ENCODE data around the gene GPATCH1.

GPATCH1 gene

GRCh38 chr19:33102893-33103292 is 21.9 kb downstream of the GPATCH1 start:
- Histone ChIP-seq H3K9ac (ENCODE audit: low read length) (no peak overlapping the region), H3F3A (ENCODE audit: insufficient read depth, low read length) (no peaks in the 10 kb centered on the region), H3K9me3 (ENCODE audit: low read length) (no peaks in the 10 kb centered on the region), H3K36me3 (ENCODE audit: insufficient read depth, low read length) (peaks cover 64% of the 10 kb centered on the region), H3K4me1 (ENCODE audit: insufficient read depth, low read length, severe bottlenecking) (no peaks in the 10 kb centered on the region), H3K9me2 (ENCODE audit: low read depth, low read length) (no peaks in the 10 kb centered on the region), H3K27ac (ENCODE audit: low read depth, low read length, poor library complexity, severe bottlenecking) (no peak overlapping the region), H3K79me2 (ENCODE audit: insufficient read depth, low read length) (no peaks in the 10 kb centered on the region), H4K20me1 (ENCODE audit: insufficient read depth, low read length) (no peaks in the 10 kb centered on the region), H3K4me2 (ENCODE audit: low read length) (no peak overlapping the region), H3K27me3 (ENCODE audit: insufficient read depth, low read length) (no peaks in the 10 kb centered on the region), H2AFZ (ENCODE audit: low read length) (no peak overlapping the region), H3K4me3 (ENCODE audit: low read depth, low read length, poor library complexity, severe bottlenecking) (no peak overlapping the region)
- TF ChIP-seq CTCF (IDR thresholded peaks at IDR 0.05; ENCODE audit: low read length) (no peak), EZH2 (IDR thresholded peaks at IDR 0.05; ENCODE audit: borderline replicate concordance, low read length) (no peak)

- H3K9me3 ChIP-seq (ENCODE audit: low read length) = no peaks in the 10 kb centered on the region
- peaks cover 68% of the 10 kb centered on the region for H3K36me3 ChIP-seq (ENCODE audit: insufficient read depth, low read length)
- H3K27ac ChIP-seq (ENCODE audit: low read depth, low read length, poor library complexity, severe bottlenecking) = no peak overlapping the region
- no peak overlapping the region for H3K4me3 ChIP-seq (ENCODE audit: low read depth, low read length, poor library complexity, severe bottlenecking)
- no peaks in the 10 kb centered on the region for H3K79me2 ChIP-seq (ENCODE audit: insufficient read depth, low read length)
- H2AFZ ChIP-seq (ENCODE audit: low read length) = no peak overlapping the region
- no peak for TF ChIP-seq CTCF (IDR thresholded peaks at IDR 0.05; ENCODE audit: low read length)
- TF ChIP-seq EZH2 (IDR thresholded peaks at IDR 0.05; ENCODE audit: borderline replicate concordance, low read length) = no peak
- no peak overlapping the region for H3K4me2 ChIP-seq (ENCODE audit: low read length)
- H3K4me1 ChIP-seq (ENCODE audit: insufficient read depth, low read length, severe bottlenecking) = no peaks in the 10 kb centered on the region
- H3K9me2 ChIP-seq (ENCODE audit: low read depth, low read length) = no peaks in the 10 kb centered on the region
- no peaks in the 10 kb centered on the region for H3K27me3 ChIP-seq (ENCODE audit: insufficient read depth, low read length)
- no peak overlapping the region for H3K9ac ChIP-seq (ENCODE audit: low read length)
- no peaks in the 10 kb centered on the region for H4K20me1 ChIP-seq (ENCODE audit: insufficient read depth, low read length)
- no peaks in the 10 kb centered on the region for H3F3A ChIP-seq (ENCODE audit: insufficient read depth, low read length)
These were observed 27.2 kb downstream of the GPATCH1 start for GRCh38 chr19:33108161-33108560.

GRCh38 chr19:33110137-33110910 is 29.3 kb downstream of the GPATCH1 start:
- Histone ChIP-seq H3K4me2 (ENCODE audit: low read length) (no peak overlapping the region), H3K27ac (ENCODE audit: low read depth, low read length, poor library complexity, severe bottlenecking) (no peak overlapping the region)

More at GRCh38 chr19:33110137-33110910, 29.3 kb downstream of the GPATCH1 start:
- no peaks in the 10 kb centered on the region for H4K20me1 ChIP-seq (ENCODE audit: insufficient read depth, low read length)
- no peak overlapping the region for H2AFZ ChIP-seq (ENCODE audit: low read length)
- TF ChIP-seq EZH2 (IDR thresholded peaks at IDR 0.05; ENCODE audit: borderline replicate concordance, low read length) (no peak), CTCF (IDR thresholded peaks at IDR 0.05; ENCODE audit: low read length) (no peak)
- H3K9me2 ChIP-seq (ENCODE audit: low read depth, low read length) = no peaks in the 10 kb centered on the region
- H3K27me3 ChIP-seq (ENCODE audit: insufficient read depth, low read length) = no peaks in the 10 kb centered on the region
- H3K9ac ChIP-seq (ENCODE audit: low read length) = no peak overlapping the region
- H3K9me3 ChIP-seq (ENCODE audit: low read length) = no peaks in the 10 kb centered on the region
- no peaks in the 10 kb centered on the region for H3K4me1 ChIP-seq (ENCODE audit: insufficient read depth, low read length, severe bottlenecking)
- H3K79me2 ChIP-seq (ENCODE audit: insufficient read depth, low read length) = no peaks in the 10 kb centered on the region
- no peaks in the 10 kb centered on the region for H3F3A ChIP-seq (ENCODE audit: insufficient read depth, low read length)
- H3K36me3 ChIP-seq (ENCODE audit: insufficient read depth, low read length) = peaks cover 68% of the 10 kb centered on the region
- no peak overlapping the region for H3K4me3 ChIP-seq (ENCODE audit: low read depth, low read length, poor library complexity, severe bottlenecking)
